Spleen (tissue), 11 donors: ENCODE measurements around the gene SYT13. TPM values are rescaled to one million over a fixed set of nuclear protein-coding genes. Genes with fewer than 3 reads are reported as not detected.

Experiments
- DNase-seq: peaks from one replicate; pipeline ENCODE4 v3.0.0-alpha.2; 2020
- H3K27ac ChIP-seq, 8 donors: fragments of 200-600 bp; sonication (generic) in 7 of 8; 1 replicate in 4 of 8; 2 replicates in 4 of 8; pipeline versions ENCODE4 v1.5.0 to v1.8.0; 2016 to 2021; ENCODE audit warnings: inconsistent platforms in 4 of 8, mild to moderate bottlenecking in 4 of 8, moderate library complexity in 1 of 8
- H3K27me3 ChIP-seq, 7 donors: fragments of 200-600 bp; sonication (generic) in 6 of 7; replicated peaks in 1 of 7; 1 replicate in 4 of 7; 2 replicates in 3 of 7; pipeline versions ENCODE4 v1.5.0 to v1.8.0; 2016 to 2021; ENCODE audit warnings: inconsistent platforms in 3 of 7, mild to moderate bottlenecking in 1 of 7
- H3K36me3 ChIP-seq, 6 donors: fragments of 200-600 bp; sonication (generic) in 5 of 6; 1 replicate in 4 of 6; 2 replicates in 2 of 6; pipeline versions ENCODE4 v1.5.0 to v1.8.0; 2016 to 2021; ENCODE audit warnings: inconsistent platforms in 2 of 6
- H3K4me1 ChIP-seq, 6 donors: fragments of 200-600 bp; sonication (generic) in 5 of 6; 1 replicate in 3 of 6; 2 replicates in 3 of 6; pipeline versions ENCODE4 v1.5.0 to v1.8.0; 2016 to 2021; ENCODE audit warnings: inconsistent platforms in 3 of 6
- H3K4me3 ChIP-seq, 8 donors: fragments of 200-600 bp; sonication (generic) in 7 of 8; 1 replicate in 4 of 8; 2 replicates in 4 of 8; pipeline versions ENCODE4 v1.5.0 to v1.8.0; 2016 to 2021; ENCODE audit warnings: inconsistent platforms in 4 of 8, mild to moderate bottlenecking in 4 of 8, moderate library complexity in 2 of 8
- H3K9me3 ChIP-seq, 8 donors: fragments of 200-600 bp; sonication (generic) in 7 of 8; 1 replicate in 4 of 8; 2 replicates in 4 of 8; pipeline versions ENCODE4 v1.5.0 to v1.8.0; 2016 to 2021; ENCODE audit warnings: inconsistent platforms in 4 of 8
- POLR2A ChIP-seq, 3 donors: fragments of 450-650 bp; IDR thresholded peaks; one replicate each; pipeline ENCODE4 v1.5.1; 2017; ENCODE audit warnings: antibody characterized with exemption in 3 of 3, mild to moderate bottlenecking in 1 of 3
- POLR2AphosphoS5 ChIP-seq, 3 donors: sonication (generic); formaldehyde crosslinking; IDR thresholded peaks; one replicate each; pipeline ENCODE4 v1.5.1; 2017; ENCODE audit warnings: antibody characterized with exemption in 3 of 3
- WGBS, 5 donors: extraction: QIAGEN DNeasy Blood & Tissue Kit in 3 of 5; methylation state at CpG; one replicate each; pipeline versions ENCODE4 v1.1.5 to v1.1.7; 2013 to 2018; 5-methylcytosine and 5-hydroxymethylcytosine counted together
- intact Hi-C: fragments of 100-400 bp; cut with DNase I; formaldehyde crosslinking; loops from one replicate; pipeline ENCODE4 v1.15.0; 2023; ENCODE audit warnings: low total_unique reads
- polyA plus RNA-seq, 3 donors: library from polyadenylated mRNA; stranded (reverse); fragments of 200-250 nt; gene quantifications; one replicate each; pipeline ENCODE4 v1.2.1, GENCODE V29; 2013
- total RNA-seq, 7 donors: library from RNA; depleted of rRNA in 3 of 7; stranded (reverse); fragments of >200 nt in 3 of 7; fragmentation: NEBNext Ultra II Directional in 4 of 7; extraction: Animal tissue kit (Norgen Biotek cat#: 25700) in 4 of 7; gene quantifications; one replicate each; pipeline versions ENCODE4 v1.1.0 to v1.2.1, GENCODE V29; 2016 to 2021
- TF ChIP-seq, protein P1 (sequence below), 11 experiments: fragments of 200-600 bp in 7 of 11; fragments of 450-650 bp in 4 of 11; sonication (generic) in 4 of 11; IDR thresholded peaks in 8 of 11; conservative IDR thresholded peaks in 3 of 11; 1 replicate in 7 of 11; 2 replicates in 4 of 11; pipeline versions ENCODE4 v1.4.0 to v1.8.0; 2016 to 2021; ENCODE audit warnings: antibody characterized with exemption in 11 of 11, inconsistent platforms in 4 of 11, mild to moderate bottlenecking in 1 of 11
- donor health status: healthy with polysubstance abuse.
- donor health status: DM: no; HTN: no; CAD: no; lungs with moderate emphysema.
- donor health status: DM: no; HTN: no; CAD: no.
- donor health status: Bipolar disorder and iron deficiency.
- donor health status: healthy.
- donor health status: DM: no; HTN: no; CAD: no.
- donor health status: DM: yes; HTN: yes; CAD: no.

Gene SYT13
- total and polyA plus RNA-seq, 10 donors, result 0.02 to 0.64 (median 0.10) TPM; not detected in 2

DNA sequence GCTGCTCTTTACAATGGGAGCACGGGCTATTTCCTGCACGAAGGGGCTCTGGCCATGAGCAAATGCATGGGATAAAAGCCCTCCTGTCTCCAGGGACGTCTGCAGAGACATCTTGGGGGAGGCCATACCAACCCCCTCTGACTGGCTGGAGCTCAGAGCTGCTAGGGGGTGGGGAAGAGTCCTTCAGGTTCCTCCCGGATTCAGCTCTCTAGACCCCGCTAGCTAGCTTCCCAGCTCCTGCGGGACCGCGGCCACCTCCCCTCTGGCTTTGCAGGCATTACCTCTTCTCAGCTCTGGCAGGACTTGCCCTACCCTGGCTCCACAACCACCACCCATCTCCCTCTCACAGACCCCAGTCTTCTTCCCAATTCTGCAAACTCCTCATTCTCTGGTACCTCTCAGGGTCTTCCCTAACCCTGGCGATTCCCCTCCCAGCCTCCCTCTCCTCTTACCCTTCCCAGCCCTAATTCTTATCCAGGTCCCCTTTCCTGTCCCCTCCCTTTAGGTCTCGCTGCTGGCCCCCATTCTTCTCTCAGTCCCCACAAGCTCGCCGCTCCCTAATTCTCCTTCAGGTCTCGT lies 802 bp downstream of the SYT13 start:
- H3K27me3 ChIP-seq, result peaks cover 3 to 97% (median 52%) of the 10 kb centered on the region in 7 donors
- peaks cover 0 to 22% (median 10%) of the 10 kb centered on the region in 6 donors for H3K4me1 ChIP-seq
- no peak overlapping the region for H3K4me3 ChIP-seq
- intact Hi-C loops, result no loop called here
- TF ChIP-seq, protein P1, sequence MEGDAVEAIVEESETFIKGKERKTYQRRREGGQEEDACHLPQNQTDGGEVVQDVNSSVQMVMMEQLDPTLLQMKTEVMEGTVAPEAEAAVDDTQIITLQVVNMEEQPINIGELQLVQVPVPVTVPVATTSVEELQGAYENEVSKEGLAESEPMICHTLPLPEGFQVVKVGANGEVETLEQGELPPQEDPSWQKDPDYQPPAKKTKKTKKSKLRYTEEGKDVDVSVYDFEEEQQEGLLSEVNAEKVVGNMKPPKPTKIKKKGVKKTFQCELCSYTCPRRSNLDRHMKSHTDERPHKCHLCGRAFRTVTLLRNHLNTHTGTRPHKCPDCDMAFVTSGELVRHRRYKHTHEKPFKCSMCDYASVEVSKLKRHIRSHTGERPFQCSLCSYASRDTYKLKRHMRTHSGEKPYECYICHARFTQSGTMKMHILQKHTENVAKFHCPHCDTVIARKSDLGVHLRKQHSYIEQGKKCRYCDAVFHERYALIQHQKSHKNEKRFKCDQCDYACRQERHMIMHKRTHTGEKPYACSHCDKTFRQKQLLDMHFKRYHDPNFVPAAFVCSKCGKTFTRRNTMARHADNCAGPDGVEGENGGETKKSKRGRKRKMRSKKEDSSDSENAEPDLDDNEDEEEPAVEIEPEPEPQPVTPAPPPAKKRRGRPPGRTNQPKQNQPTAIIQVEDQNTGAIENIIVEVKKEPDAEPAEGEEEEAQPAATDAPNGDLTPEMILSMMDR (IDR thresholded peaks at IDR 0.05 in 8 of 11, conservative IDR thresholded peaks at IDR 0.05 in 3 of 11), result no peak
- TF ChIP-seq POLR2A (IDR thresholded peaks at IDR 0.05), result no peak
- TF ChIP-seq POLR2AphosphoS5 (IDR thresholded peaks at IDR 0.05), result no peak
- no peaks in the 10 kb centered on the region for H3K36me3 ChIP-seq
- H3K27ac ChIP-seq, result no peak overlapping the region
- 20 to 28% (median 24%) methylated on average over 12 to 13 of the region's 13 CpGs for WGBS, 5 donors
- DNase-seq, result no peak
- peaks cover 0 to 8% (median 0%) of the 10 kb centered on the region in 8 donors for H3K9me3 ChIP-seq

DNA sequence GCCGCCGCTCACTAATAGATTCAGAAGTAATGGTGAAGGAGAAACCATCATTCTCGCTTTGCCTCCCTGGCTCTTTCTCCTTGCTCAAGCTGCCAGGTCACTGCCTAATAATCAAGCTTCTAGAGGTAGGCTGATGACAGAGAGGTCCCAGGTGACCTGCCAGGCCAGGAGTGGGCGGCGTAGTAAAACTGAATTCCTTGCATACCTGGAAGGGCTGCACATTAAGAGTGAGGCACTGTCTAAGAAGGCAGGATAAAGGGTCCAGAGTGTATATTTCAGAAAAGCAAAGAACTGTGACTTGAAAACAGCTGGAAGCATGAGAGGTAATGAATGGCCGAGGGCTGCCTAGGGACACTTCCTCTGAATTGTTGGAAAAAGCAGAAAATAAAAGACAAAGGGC lies 4.1 kb downstream of the SYT13 start:
- H3K27me3 ChIP-seq, result peaks cover 3 to 90% (median 38%) of the 10 kb centered on the region in 7 donors
- intact Hi-C loops, result no loop called here
- no peak overlapping the region for H3K27ac ChIP-seq
- no peaks in the 10 kb centered on the region for H3K36me3 ChIP-seq
- no peak for DNase-seq
- 77 to 97% (median 91%) methylated on average over 6 of the region's 6 CpGs for WGBS, 5 donors
- TF ChIP-seq, protein P1 (IDR thresholded peaks at IDR 0.05 in 8 of 11, conservative IDR thresholded peaks at IDR 0.05 in 3 of 11), result no peak
- no peak for TF ChIP-seq POLR2A (IDR thresholded peaks at IDR 0.05)
- TF ChIP-seq POLR2AphosphoS5 (IDR thresholded peaks at IDR 0.05), result no peak
- H3K4me3 ChIP-seq, result no peak overlapping the region
- peaks cover 0 to 10% (median 4%) of the 10 kb centered on the region in 8 donors for H3K9me3 ChIP-seq
- peaks cover 0 to 22% (median 10%) of the 10 kb centered on the region in 6 donors for H3K4me1 ChIP-seq

DNA sequence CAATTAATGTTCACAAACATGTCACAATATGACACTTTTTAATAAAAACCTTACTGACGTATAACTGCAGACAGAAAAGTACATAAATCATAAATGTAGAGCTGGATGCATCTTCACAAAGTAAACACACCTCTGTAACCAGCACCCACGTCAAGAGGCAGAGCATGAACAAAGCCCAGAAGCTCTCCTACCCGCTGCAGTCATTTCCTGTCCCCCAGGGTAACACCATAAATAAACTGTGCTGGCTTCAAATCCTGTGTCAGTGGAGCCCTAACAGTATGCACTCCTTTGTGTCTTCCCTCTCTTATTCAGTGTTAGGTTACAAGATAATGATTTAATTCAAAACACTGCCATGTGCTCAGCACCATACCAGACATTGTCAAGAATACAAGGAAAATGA lies 5.7 kb downstream of the SYT13 start:
- 32 to 45% (median 37%) methylated on average over 3 of the region's 3 CpGs for WGBS, 5 donors
- H3K4me3 ChIP-seq, result no peak overlapping the region
- H3K9me3 ChIP-seq, result peaks cover 0 to 10% (median 4%) of the 10 kb centered on the region in 8 donors
- TF ChIP-seq POLR2AphosphoS5 (IDR thresholded peaks at IDR 0.05) (no peak), POLR2A (IDR thresholded peaks at IDR 0.05) (no peak)
- TF ChIP-seq, protein P1 (IDR thresholded peaks at IDR 0.05 in 8 of 11, conservative IDR thresholded peaks at IDR 0.05 in 3 of 11), result no peak
- H3K4me1 ChIP-seq, result peaks cover 0 to 12% (median 4%) of the 10 kb centered on the region in 6 donors
- no peak for DNase-seq
- intact Hi-C loops, result no loop called here
- H3K27ac ChIP-seq, result no peak overlapping the region
- no peaks in the 10 kb centered on the region for H3K36me3 ChIP-seq
- peaks cover 0 to 82% (median 21%) of the 10 kb centered on the region in 7 donors for H3K27me3 ChIP-seq

DNA sequence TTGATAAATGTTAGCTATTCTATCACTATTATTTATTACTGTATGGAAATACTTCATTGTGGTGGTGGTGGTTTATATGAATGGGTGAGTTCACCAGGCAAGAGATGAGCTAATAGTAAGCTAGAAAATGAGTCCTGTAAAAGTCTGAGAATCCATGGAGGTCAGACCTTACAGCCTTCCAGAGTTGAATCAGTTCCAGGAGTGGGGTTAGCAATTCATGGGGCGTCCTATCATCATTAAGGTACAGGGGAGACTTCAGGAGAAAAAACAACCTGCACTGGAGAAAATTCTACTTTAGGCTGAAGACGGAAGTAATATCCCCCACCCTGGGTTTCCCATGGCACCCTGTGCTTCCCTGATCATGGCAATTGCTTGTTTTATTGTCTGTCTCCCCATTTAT lies 6.5 kb downstream of the SYT13 start:
- intact Hi-C loops, result no loop called here

More for the DNA sequence above, 6.5 kb downstream of the SYT13 start:
- no peak for DNase-seq
- 91 to 96% (median 94%) methylated on average over 2 of the region's 2 CpGs for WGBS, 5 donors
- Histone ChIP-seq H3K4me3 (no peak overlapping the region), H3K27me3 (peaks cover 0 to 74% (median 13%) of the 10 kb centered on the region in 7 donors), H3K9me3 (peaks cover 0 to 10% (median 4%) of the 10 kb centered on the region in 8 donors), H3K4me1 (peaks cover 0 to 4% (median under 1%) of the 10 kb centered on the region in 6 donors), H3K36me3 (no peaks in the 10 kb centered on the region), H3K27ac (no peak overlapping the region)
- TF ChIP-seq POLR2A (IDR thresholded peaks at IDR 0.05) (no peak), POLR2AphosphoS5 (IDR thresholded peaks at IDR 0.05) (no peak)
- TF ChIP-seq, protein P1 (IDR thresholded peaks at IDR 0.05 in 8 of 11, conservative IDR thresholded peaks at IDR 0.05 in 3 of 11), result no peak
